ENCODE measurements around the gene CEP162. TPM values are rescaled to one million over a fixed set of nuclear protein-coding genes. Genes with fewer than 3 reads are reported as not detected.
"Not testable (repeated sequence)": the region's sequence is repeated elsewhere in the genome, so short reads cannot be mapped to it uniquely, and the experiment has no call there.

CEP162 gene
- total and polyA plus RNA-seq, 2 experiments from 2014 or later, result 2.9 to 3.0 TPM

DNA sequence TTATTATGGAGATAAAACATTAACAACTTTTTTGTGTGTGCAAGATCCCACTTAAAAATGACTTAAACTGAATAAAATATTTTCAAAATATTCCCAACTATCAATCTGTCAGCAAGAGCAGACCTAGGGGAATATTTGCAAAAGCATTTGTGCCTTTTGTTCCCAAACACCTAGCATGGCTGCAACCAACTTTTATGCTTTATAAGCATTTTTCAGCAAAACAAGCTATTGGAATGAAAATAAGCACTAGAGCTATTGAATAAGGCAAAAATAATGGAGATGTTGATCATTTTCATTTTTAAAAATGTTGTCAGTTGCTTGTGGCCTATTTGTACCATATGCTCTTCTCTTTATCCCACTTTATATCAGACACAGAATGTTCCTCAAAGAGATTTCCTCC is 28.2 kb upstream of the CEP162 start:
- DNase-seq, result no peak
- Histone ChIP-seq H3K4me3 (no peak overlapping the region), H3K4me2 (ENCODE audit: unreplicated experiment) (no peak overlapping the region), H3K4me1 (ENCODE audit: insufficient read depth) (peaks cover 7% of the 10 kb centered on the region; the same call in 1 of the 2 replicates), H3K79me2 (ENCODE audit: insufficient read depth) (no peaks in the 10 kb centered on the region), H3K36me3 (ENCODE audit: low read depth) (no peaks in the 10 kb centered on the region), H4K20me1 (ENCODE audit: insufficient read depth) (no peaks in the 10 kb centered on the region), H3K27ac (no peak overlapping the region), H3F3A (ENCODE audit: insufficient read depth) (no peaks in the 10 kb centered on the region), H2AFZ (peak overlapping the region; percentile 14; the same call in 1 of the 2 replicates), H3K27me3 (replicated peaks; ENCODE audit: insufficient read depth) (no peaks in the 10 kb centered on the region), H3K9ac (no peak overlapping the region), H3K9me2 (ENCODE audit: insufficient read depth) (no peaks in the 10 kb centered on the region), H3K9me3 (ENCODE audit: low read depth) (no peaks in the 10 kb centered on the region)
- in situ Hi-C loops (cut with MboI), result no loop called here
- no peak for TF ChIP-seq EZH2phosphoT487 (IDR thresholded peaks at IDR 0.05; ENCODE audit: insufficient read depth, low read depth)
- no peak for TF ChIP-seq EZH2 (IDR thresholded peaks at IDR 0.05; ENCODE audit: insufficient read depth, poor library complexity, severe bottlenecking)

- TF ChIP-seq EZH2 (IDR thresholded peaks at IDR 0.05; ENCODE audit: insufficient read depth, poor library complexity, severe bottlenecking) (no peak), EZH2phosphoT487 (IDR thresholded peaks at IDR 0.05; ENCODE audit: insufficient read depth, low read depth) (no peak)
- H3K4me3 ChIP-seq, result no peak overlapping the region
- no peak overlapping the region for H3K4me2 ChIP-seq (ENCODE audit: unreplicated experiment)
- DNase-seq, result no peak
- H3F3A ChIP-seq (ENCODE audit: insufficient read depth), result no peaks in the 10 kb centered on the region
- H4K20me1 ChIP-seq (ENCODE audit: insufficient read depth), result no peaks in the 10 kb centered on the region
- no peak overlapping the region for H3K9ac ChIP-seq
- H3K4me1 ChIP-seq (ENCODE audit: insufficient read depth), result peaks cover 7% of the 10 kb centered on the region; the same call in 1 of the 2 replicates
- H3K9me2 ChIP-seq (ENCODE audit: insufficient read depth), result no peaks in the 10 kb centered on the region
- no peaks in the 10 kb centered on the region for H3K36me3 ChIP-seq (ENCODE audit: low read depth)
- 90 to 94% methylated on average over 3 of the region's 3 CpGs for WGBS, 2 experiments (ENCODE audit: low coverage in 1 of 2, low lambda C conversion rate in 2 of 2, missing lambda C conversion rate in 2 of 2)
- H2AFZ ChIP-seq, result no peak overlapping the region
- no peaks in the 10 kb centered on the region for H3K27me3 ChIP-seq (replicated peaks; ENCODE audit: insufficient read depth)
- in situ Hi-C loops (cut with MboI), result no loop called here
- no peaks in the 10 kb centered on the region for H3K9me3 ChIP-seq (ENCODE audit: low read depth)
- no peak overlapping the region for H3K27ac ChIP-seq
- H3K79me2 ChIP-seq (ENCODE audit: insufficient read depth), result no peaks in the 10 kb centered on the region
These were observed 25.9 kb upstream of the CEP162 start for GRCh38 chr6:84253380-84253779.

DNA sequence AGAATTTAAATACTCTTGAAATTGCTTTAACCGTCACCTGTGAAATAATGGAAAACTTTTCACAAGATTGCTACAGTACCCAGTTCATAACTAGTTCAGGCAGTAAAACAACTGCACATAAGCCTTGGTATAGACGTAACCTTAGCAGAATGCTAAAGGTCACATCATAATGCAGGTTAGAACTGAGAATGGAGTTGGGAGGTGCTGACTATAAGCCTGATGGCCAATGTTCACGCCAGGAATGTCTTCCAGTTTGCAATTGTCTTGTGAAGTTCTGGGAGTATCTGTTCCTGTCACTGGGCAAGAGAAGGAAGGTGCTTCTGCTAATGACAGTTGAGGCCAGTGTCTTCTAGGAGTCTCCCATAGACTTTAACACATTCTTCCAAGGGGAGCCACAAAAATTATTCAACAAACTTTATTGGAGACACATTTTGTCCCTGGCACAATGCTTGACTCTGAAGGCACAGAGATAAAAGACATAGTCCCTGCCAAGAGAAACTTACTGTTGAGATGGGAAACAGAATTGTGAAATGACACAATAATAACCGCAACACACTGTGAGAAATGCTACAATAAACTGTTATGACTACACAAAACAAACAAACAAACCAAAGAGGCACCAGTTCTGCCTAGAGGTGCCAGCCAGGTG is 24.6 kb upstream of the CEP162 start:
- H3K36me3 ChIP-seq (ENCODE audit: low read depth), result no peaks in the 10 kb centered on the region

GRCh38 chr6:84249724-84250123 is 22.3 kb upstream of the CEP162 start:
- H3K9me3 ChIP-seq (ENCODE audit: low read depth), result no peaks in the 10 kb centered on the region
- no peak overlapping the region for H3K4me3 ChIP-seq
- in situ Hi-C loops (cut with MboI), result no loop called here
- H3K79me2 ChIP-seq (ENCODE audit: insufficient read depth), result no peaks in the 10 kb centered on the region
- no peak for TF ChIP-seq EZH2 (IDR thresholded peaks at IDR 0.05; ENCODE audit: insufficient read depth, poor library complexity, severe bottlenecking)
- TF ChIP-seq EZH2phosphoT487 (IDR thresholded peaks at IDR 0.05; ENCODE audit: insufficient read depth, low read depth), result no peak
- no peak overlapping the region for H2AFZ ChIP-seq
- H3K9ac ChIP-seq, result no peak overlapping the region
- H4K20me1 ChIP-seq (ENCODE audit: insufficient read depth), result no peaks in the 10 kb centered on the region
- H3K27me3 ChIP-seq (replicated peaks; ENCODE audit: insufficient read depth), result no peaks in the 10 kb centered on the region
- DNase-seq, result peak; percentile 15
- H3F3A ChIP-seq (ENCODE audit: insufficient read depth), result no peaks in the 10 kb centered on the region
- H3K36me3 ChIP-seq (ENCODE audit: low read depth), result no peaks in the 10 kb centered on the region
- H3K4me1 ChIP-seq (ENCODE audit: insufficient read depth), result no peaks in the 10 kb centered on the region
- no peaks in the 10 kb centered on the region for H3K9me2 ChIP-seq (ENCODE audit: insufficient read depth)
- WGBS, 2 experiments (ENCODE audit: low coverage in 1 of 2, low lambda C conversion rate in 2 of 2, missing lambda C conversion rate in 2 of 2), result 58 to 68% methylated on average over 3 of the region's 3 CpGs
- H3K4me2 ChIP-seq (ENCODE audit: unreplicated experiment), result no peak overlapping the region
- no peak overlapping the region for H3K27ac ChIP-seq

More for the DNA sequence above, 24.6 kb upstream of the CEP162 start:
- Histone ChIP-seq H3F3A (ENCODE audit: insufficient read depth) (no peaks in the 10 kb centered on the region), H3K9me3 (ENCODE audit: low read depth) (no peaks in the 10 kb centered on the region), H3K9ac (no peak overlapping the region), H3K79me2 (ENCODE audit: insufficient read depth) (no peaks in the 10 kb centered on the region), H4K20me1 (ENCODE audit: insufficient read depth) (no peaks in the 10 kb centered on the region), H3K4me2 (ENCODE audit: unreplicated experiment) (no peak overlapping the region), H3K27me3 (replicated peaks; ENCODE audit: insufficient read depth) (no peaks in the 10 kb centered on the region), H3K9me2 (ENCODE audit: insufficient read depth) (no peaks in the 10 kb centered on the region), H3K27ac (no peak overlapping the region), H3K4me3 (no peak overlapping the region), H2AFZ (no peak overlapping the region), H3K4me1 (ENCODE audit: insufficient read depth) (no peaks in the 10 kb centered on the region)
- DNase-seq, result peak; percentile 9
- in situ Hi-C loops (cut with MboI), result no loop called here
- WGBS, 2 experiments (ENCODE audit: low coverage in 1 of 2, low lambda C conversion rate in 2 of 2, missing lambda C conversion rate in 2 of 2), result 69 to 75% methylated on average over 4 of the region's 4 CpGs
- TF ChIP-seq EZH2phosphoT487 (IDR thresholded peaks at IDR 0.05; ENCODE audit: insufficient read depth, low read depth), result no peak
- TF ChIP-seq EZH2 (IDR thresholded peaks at IDR 0.05; ENCODE audit: insufficient read depth, poor library complexity, severe bottlenecking), result no peak

GRCh38 chr6:84244416-84245081 is 17.1 kb upstream of the CEP162 start:
- 91% methylated on average over 39 of the region's 51 CpGs; no CpG with 5 or more reads in 1 of the 2 experiments for WGBS, 2 experiments (ENCODE audit: low coverage in 1 of 2, low lambda C conversion rate in 2 of 2, missing lambda C conversion rate in 2 of 2)
- H3F3A ChIP-seq (ENCODE audit: insufficient read depth); in situ Hi-C loops (cut with MboI); H3K27me3 ChIP-seq (replicated peaks; ENCODE audit: insufficient read depth); H4K20me1 ChIP-seq (ENCODE audit: insufficient read depth); H3K27ac ChIP-seq; H3K79me2 ChIP-seq (ENCODE audit: insufficient read depth); H3K36me3 ChIP-seq (ENCODE audit: low read depth); H3K9ac ChIP-seq; H3K4me2 ChIP-seq (ENCODE audit: unreplicated experiment); H3K9me2 ChIP-seq (ENCODE audit: insufficient read depth); H2AFZ ChIP-seq; DNase-seq; H3K4me3 ChIP-seq; H3K4me1 ChIP-seq (ENCODE audit: insufficient read depth); H3K9me3 ChIP-seq (ENCODE audit: low read depth): not testable (repeated sequence)

Data from GM23248 (cell line).